ENCODE measurements around the gene MMP24. TPM values are rescaled to one million over a fixed set of nuclear protein-coding genes. Genes with fewer than 3 reads are reported as not detected.
A peak's percentile ranks its signal among the peaks of the same experiment; 100 is the strongest.

Gene MMP24
- total and polyA plus RNA-seq, 2 of the 13 experiments (the other 11 are each of a cell fraction or from before 2014, with no cell fraction given) = 0.29 to 0.35 TPM

- TF ChIP-seq HINFP (CRISPR knock-in tag; IDR thresholded peaks at IDR 0.05; ENCODE audit: low read depth) = 0 out of 2 replicates have a peak, but pooled peaks have one; percentile 35
- TF ChIP-seq ZNF512B (CRISPR knock-in tag; IDR thresholded peaks at IDR 0.05; ENCODE audit: borderline replicate concordance) = no peak
- TF ChIP-seq ZNF792 (CRISPR knock-in tag; IDR thresholded peaks at IDR 0.05) = no peak
- TF ChIP-seq ZNF770 (CRISPR knock-in tag; IDR thresholded peaks at IDR 0.05) = no peak
- TF ChIP-seq ATF7 (IDR thresholded peaks at IDR 0.05) = no peak
- no peak for TF ChIP-seq ATF7 (CRISPR knock-in tag; IDR thresholded peaks at IDR 0.05)
- no peak for TF ChIP-seq SNRNP70 (IDR thresholded peaks at IDR 0.05; ENCODE audit: low read depth, low read length)
- TF ChIP-seq, protein P1, sequence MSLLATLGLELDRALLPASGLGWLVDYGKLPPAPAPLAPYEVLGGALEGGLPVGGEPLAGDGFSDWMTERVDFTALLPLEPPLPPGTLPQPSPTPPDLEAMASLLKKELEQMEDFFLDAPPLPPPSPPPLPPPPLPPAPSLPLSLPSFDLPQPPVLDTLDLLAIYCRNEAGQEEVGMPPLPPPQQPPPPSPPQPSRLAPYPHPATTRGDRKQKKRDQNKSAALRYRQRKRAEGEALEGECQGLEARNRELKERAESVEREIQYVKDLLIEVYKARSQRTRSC (CRISPR knock-in tag; IDR thresholded peaks at IDR 0.05; ENCODE audit: low read depth) = no peak
- TF ChIP-seq MXD4 (CRISPR knock-in tag; IDR thresholded peaks at IDR 0.05) = no peak
- no peak for TF ChIP-seq KDM5B (CRISPR knock-in tag; IDR thresholded peaks at IDR 0.05; ENCODE audit: borderline replicate concordance)
- no peak for TF ChIP-seq NR2F1 (CRISPR knock-in tag; IDR thresholded peaks at IDR 0.05)
- no peak for TF ChIP-seq PRMT3 (CRISPR knock-in tag; IDR thresholded peaks at IDR 0.05; ENCODE audit: borderline replicate concordance, low read depth)
- no peak for TF ChIP-seq ZNF510 (CRISPR knock-in tag; IDR thresholded peaks at IDR 0.05; ENCODE audit: low read depth)
- TF ChIP-seq, protein P2, sequence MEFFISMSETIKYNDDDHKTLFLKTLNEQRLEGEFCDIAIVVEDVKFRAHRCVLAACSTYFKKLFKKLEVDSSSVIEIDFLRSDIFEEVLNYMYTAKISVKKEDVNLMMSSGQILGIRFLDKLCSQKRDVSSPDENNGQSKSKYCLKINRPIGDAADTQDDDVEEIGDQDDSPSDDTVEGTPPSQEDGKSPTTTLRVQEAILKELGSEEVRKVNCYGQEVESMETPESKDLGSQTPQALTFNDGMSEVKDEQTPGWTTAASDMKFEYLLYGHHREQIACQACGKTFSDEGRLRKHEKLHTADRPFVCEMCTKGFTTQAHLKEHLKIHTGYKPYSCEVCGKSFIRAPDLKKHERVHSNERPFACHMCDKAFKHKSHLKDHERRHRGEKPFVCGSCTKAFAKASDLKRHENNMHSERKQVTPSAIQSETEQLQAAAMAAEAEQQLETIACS (CRISPR knock-in tag; IDR thresholded peaks at IDR 0.05) = no peak
- no peak for TF ChIP-seq ZKSCAN1 (IDR thresholded peaks at IDR 0.05; ENCODE audit: low read length)
- TF ChIP-seq TEAD3 (CRISPR knock-in tag; optimal IDR thresholded peaks at IDR 0.05; ENCODE audit: borderline replicate concordance) = peak; percentile 61
- no peak for TF ChIP-seq ZNF354B (CRISPR knock-in tag; IDR thresholded peaks at IDR 0.05)
- TF ChIP-seq NCOA1 (CRISPR knock-in tag; IDR thresholded peaks at IDR 0.05) = no peak
- no peak for TF ChIP-seq ZNF124 (CRISPR knock-in tag; IDR thresholded peaks at IDR 0.05)
- TF ChIP-seq SMAD9 (CRISPR knock-in tag; IDR thresholded peaks at IDR 0.05) = no peak
- TF ChIP-seq FOXA1 (IDR thresholded peaks at IDR 0.05) = no peak
- TF ChIP-seq FOXA1 (CRISPR knock-in tag; IDR thresholded peaks at IDR 0.05) = no peak
Measured at GRCh38 chr20:35292504-35293285, 66.2 kb downstream of the MMP24 start (continued).

All from HepG2 (cell line).